HEK293 (cell line): ENCODE measurements around the gene MLLT3.

Experiments used
- CTCF ChIA-PET: fragments of 350-600 bp; formaldehyde crosslinking; extraction: SDS; loops from one replicate; lab custom pipeline; 2021; ENCODE audit warnings: antibody characterized with exemption; lab: Yijun Ruan, JAX
- POLR2A ChIA-PET: fragments of 300-600 bp; formaldehyde crosslinking; extraction: SDS; loops from one replicate; lab custom pipeline; 2020; ENCODE audit warnings: antibody characterized with exemption, inconsistent platforms; lab: Yijun Ruan, JAX
- H3K27ac ChIP-seq: fragments of 200-500 bp; sonication (Bioruptor generic); 2 replicates; pipeline ENCODE4 v1.5.1; 2014; ENCODE audit warnings: low read depth, low read length, control low read depth, inconsistent platforms; ENCODE audit errors: extremely low read depth
- H3K36me3 ChIP-seq, 2 experiments: fragments of 200-500 bp in 1 of 2; sonication (Bioruptor generic) in 1 of 2; 1 replicate in 1 of 2; 2 replicates in 1 of 2; pipeline ENCODE4 v1.5.1; 2014 to 2017; ENCODE audit warnings: inconsistent platforms in 2 of 2, low read length in 2 of 2; ENCODE audit not compliant: control insufficient read depth in 2 of 2, insufficient read depth in 1 of 2
- H3K4me1 ChIP-seq: fragments of 200-500 bp; sonication (Bioruptor generic); 2 replicates; pipeline ENCODE4 v1.5.1; 2014; ENCODE audit warnings: mild to moderate bottlenecking, low read length, inconsistent platforms; ENCODE audit not compliant: control insufficient read depth, insufficient read depth
- H3K4me3 ChIP-seq: 2 replicates; pipeline ENCODE4 v1.5.1; 2011; ENCODE audit warnings: low read depth, mild to moderate bottlenecking, control low read depth, low read length, moderate library complexity
- H3K9me3 ChIP-seq: fragments of 200-500 bp; sonication (Bioruptor generic); 2 replicates; pipeline ENCODE4 v1.5.1; 2014; ENCODE audit warnings: low read depth, low read length, inconsistent platforms; ENCODE audit not compliant: control insufficient read depth, insufficient read depth
- INSM2 ChIP-seq: fragments of 450-650 bp; formaldehyde crosslinking; IDR thresholded peaks from 2 replicates; pipeline ENCODE4 v1.5.1; 2016; ENCODE audit warnings: missing biosample characterization, missing genetic modification characterization
- SCRT1 ChIP-seq: fragments of 450-650 bp; formaldehyde crosslinking; IDR thresholded peaks from 2 replicates; pipeline ENCODE4 v1.5.1; 2016; ENCODE audit warnings: missing biosample characterization, missing genetic modification characterization, borderline replicate concordance
- YY2 ChIP-seq: fragments of 450-650 bp; formaldehyde crosslinking; IDR thresholded peaks from 2 replicates; pipeline ENCODE4 v1.5.1; 2016; ENCODE audit warnings: missing biosample characterization, missing genetic modification characterization
- ZBTB1 ChIP-seq: fragments of 450-650 bp; formaldehyde crosslinking; IDR thresholded peaks from 2 replicates; pipeline ENCODE4 v1.5.1; 2016; ENCODE audit warnings: missing biosample characterization, missing genetic modification characterization
- ZBTB10 ChIP-seq: fragments of 450-650 bp; formaldehyde crosslinking; IDR thresholded peaks from 2 replicates; pipeline ENCODE4 v1.5.1; 2016; ENCODE audit warnings: missing biosample characterization, missing genetic modification characterization
- ZBTB44 ChIP-seq: fragments of 450-650 bp; IDR thresholded peaks from 2 replicates; pipeline ENCODE4 v1.5.1; 2018; ENCODE audit warnings: missing biosample characterization, mild to moderate bottlenecking, missing genetic modification characterization
- ZBTB8A ChIP-seq: fragments of 450-650 bp; formaldehyde crosslinking; IDR thresholded peaks from 2 replicates; pipeline ENCODE4 v1.5.1; 2016; ENCODE audit warnings: missing biosample characterization, missing genetic modification characterization
- ZIC2 ChIP-seq: fragments of 450-650 bp; formaldehyde crosslinking; IDR thresholded peaks from 2 replicates; pipeline ENCODE4 v1.5.1; 2016; ENCODE audit warnings: missing biosample characterization, missing genetic modification characterization
- ZNF121 ChIP-seq: fragments of 450-650 bp; formaldehyde crosslinking; IDR thresholded peaks from 2 replicates; pipeline ENCODE4 v1.5.1; 2016; ENCODE audit warnings: missing biosample characterization, missing genetic modification characterization
- ZNF324 ChIP-seq: fragments of 450-650 bp; formaldehyde crosslinking; IDR thresholded peaks from 2 replicates; pipeline ENCODE4 v1.5.1; 2016; ENCODE audit warnings: missing biosample characterization, missing genetic modification characterization
- ZNF404 ChIP-seq: fragments of 450-650 bp; formaldehyde crosslinking; IDR thresholded peaks from 2 replicates; pipeline ENCODE4 v1.5.1; 2017; ENCODE audit warnings: missing biosample characterization, missing genetic modification characterization
- ZNF416 ChIP-seq: fragments of 450-650 bp; formaldehyde crosslinking; IDR thresholded peaks from 2 replicates; pipeline ENCODE4 v1.5.1; 2016; ENCODE audit warnings: missing biosample characterization, missing genetic modification characterization
- ZNF473 ChIP-seq: fragments of 450-650 bp; formaldehyde crosslinking; IDR thresholded peaks from 2 replicates; pipeline ENCODE4 v1.5.1; 2017; ENCODE audit warnings: missing biosample characterization, missing genetic modification characterization
- ZNF48 ChIP-seq: fragments of 450-650 bp; formaldehyde crosslinking; IDR thresholded peaks from 2 replicates; pipeline ENCODE4 v1.5.1; 2016; ENCODE audit warnings: missing biosample characterization, missing genetic modification characterization
- ZNF548 ChIP-seq: fragments of 450-650 bp; formaldehyde crosslinking; IDR thresholded peaks from 2 replicates; pipeline ENCODE4 v1.5.1; 2016; ENCODE audit warnings: missing biosample characterization, missing genetic modification characterization
- ZNF555 ChIP-seq: fragments of 450-650 bp; formaldehyde crosslinking; conservative IDR thresholded peaks from 2 replicates; pipeline ENCODE4 v1.5.1; 2017; ENCODE audit warnings: missing biosample characterization, mild to moderate bottlenecking, missing genetic modification characterization, inconsistent platforms
- ZNF558 ChIP-seq: fragments of 450-650 bp; formaldehyde crosslinking; IDR thresholded peaks from 2 replicates; pipeline ENCODE4 v1.5.1; 2016; ENCODE audit warnings: missing biosample characterization, missing genetic modification characterization
- ZNF571 ChIP-seq: fragments of 450-650 bp; formaldehyde crosslinking; IDR thresholded peaks from 2 replicates; pipeline ENCODE4 v1.5.0; 2017; ENCODE audit warnings: missing biosample characterization, missing genetic modification characterization
- ZNF585B ChIP-seq: fragments of 450-650 bp; formaldehyde crosslinking; IDR thresholded peaks from 2 replicates; pipeline ENCODE4 v1.5.1; 2016; ENCODE audit warnings: missing biosample characterization, missing genetic modification characterization
- ZSCAN16 ChIP-seq: fragments of 450-650 bp; formaldehyde crosslinking; IDR thresholded peaks from 2 replicates; pipeline ENCODE4 v1.5.1; 2016; ENCODE audit warnings: missing biosample characterization, missing genetic modification characterization
- ZSCAN30 ChIP-seq: fragments of 450-650 bp; IDR thresholded peaks from 2 replicates; pipeline ENCODE4 v1.5.1; 2018; ENCODE audit warnings: missing biosample characterization, mild to moderate bottlenecking, missing genetic modification characterization, moderate library complexity
- TF ChIP-seq, protein P1 (sequence below): fragments of 450-650 bp; formaldehyde crosslinking; IDR thresholded peaks from 2 replicates; pipeline ENCODE4 v1.5.1; 2017; ENCODE audit warnings: missing biosample characterization, mild to moderate bottlenecking, missing genetic modification characterization, moderate library complexity

The MLLT3 gene

GRCh38 chr9:20598367-20598766 lies 23.9 kb downstream of the MLLT3 start (continued):
- no peak for TF ChIP-seq ZNF48 (tag by site-specific recombination)
- no peak for TF ChIP-seq ZBTB1
- TF ChIP-seq ZNF404 (tag by site-specific recombination) = no peak
- no peak for TF ChIP-seq ZNF548
- no peak for TF ChIP-seq ZIC2 (tag by site-specific recombination)

DNA sequence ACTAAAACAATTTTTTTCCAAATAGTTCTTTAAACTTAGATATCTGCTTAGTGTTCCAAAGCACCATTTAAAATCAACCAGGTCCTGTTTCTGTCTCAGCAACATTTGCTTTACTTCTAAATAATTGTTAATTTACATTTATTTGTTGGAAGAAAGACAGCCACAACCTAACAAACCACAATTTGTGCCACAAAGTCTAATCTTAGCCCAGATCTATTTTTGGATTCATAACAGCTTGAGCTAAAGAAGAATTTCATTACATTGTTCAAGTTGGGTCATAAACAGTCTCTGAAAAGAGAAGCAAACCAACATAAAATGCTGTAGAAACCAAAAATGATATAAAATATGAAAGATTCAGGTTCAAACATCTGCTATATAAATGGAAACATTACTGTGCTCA lies 24.4 kb downstream of the MLLT3 start:
- Histone ChIP-seq H3K36me3 (no peaks in the 10 kb centered on the region), H3K27ac (no peak overlapping the region), H3K4me1 (peaks cover 15% of the 10 kb centered on the region), H3K4me3 (no peak overlapping the region), H3K9me3 (no peaks in the 10 kb centered on the region)
- TF ChIP-seq ZSCAN30 (tag by site-specific recombination) (no peak), ZBTB44 (tag by site-specific recombination) (no peak), ZNF121 (tag by site-specific recombination) (no peak), ZBTB10 (tag by site-specific recombination) (no peak), ZNF473 (tag by site-specific recombination) (no peak), YY2 (tag by site-specific recombination) (no peak), ZNF555 (tag by site-specific recombination) (no peak), ZNF324 (no peak), INSM2 (no peak), SCRT1 (tag by site-specific recombination) (no peak), ZNF558 (tag by site-specific recombination) (no peak), ZNF416 (no peak), ZBTB8A (tag by site-specific recombination) (no peak), ZSCAN16 (tag by site-specific recombination) (no peak), ZNF571 (tag by site-specific recombination) (no peak), ZNF585B (tag by site-specific recombination) (no peak)
- TF ChIP-seq, protein P1, sequence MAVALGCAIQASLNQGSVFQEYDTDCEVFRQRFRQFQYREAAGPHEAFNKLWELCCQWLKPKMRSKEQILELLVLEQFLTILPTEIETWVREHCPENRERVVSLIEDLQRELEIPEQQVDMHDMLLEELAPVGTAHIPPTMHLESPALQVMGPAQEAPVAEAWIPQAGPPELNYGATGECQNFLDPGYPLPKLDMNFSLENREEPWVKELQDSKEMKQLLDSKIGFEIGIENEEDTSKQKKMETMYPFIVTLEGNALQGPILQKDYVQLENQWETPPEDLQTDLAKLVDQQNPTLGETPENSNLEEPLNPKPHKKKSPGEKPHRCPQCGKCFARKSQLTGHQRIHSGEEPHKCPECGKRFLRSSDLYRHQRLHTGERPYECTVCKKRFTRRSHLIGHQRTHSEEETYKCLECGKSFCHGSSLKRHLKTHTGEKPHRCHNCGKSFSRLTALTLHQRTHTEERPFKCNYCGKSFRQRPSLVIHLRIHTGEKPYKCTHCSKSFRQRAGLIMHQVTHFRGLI = no peak
- ChIA-PET CTCF (interaction anchor here (0.6 to 3.5 kb wide), 4 partner anchors 11 to 857 kb away, joined by 3 to 14 read pairs (median 4); no protein-coding TSS in a partner anchor), POLR2A (interaction anchor here (0.7 to 1.1 kb wide), 2 partner anchors 24 to 25 kb away, joined by 4 to 6 read pairs; partner anchors contain the start of gene MLLT3)
